Ectodermal cell (in vitro differentiated cells): Measurements from ENCODE around the gene ACTR3. TPM values are rescaled to one million over a fixed set of nuclear protein-coding genes. Genes with fewer than 3 reads are reported as not detected.
A peak's percentile ranks its signal among the peaks of the same experiment; 100 is the strongest.
"Not testable (repeated sequence)": the region's sequence is repeated elsewhere in the genome, so short reads cannot be mapped to it uniquely, and the experiment has no call there.

Experiments used
- H3K27ac ChIP-seq: 2 replicates; pipeline ENCODE4 v1.7.0; 2013; ENCODE audit warnings: mild to moderate bottlenecking, low read depth, low read length; ENCODE audit not compliant: insufficient read depth, poor library complexity, severe bottlenecking
- H3K27me3 ChIP-seq: 2 replicates; pipeline ENCODE4 v1.7.0; 2013; ENCODE audit warnings: mild to moderate bottlenecking, low read length; ENCODE audit not compliant: insufficient read depth, control insufficient read depth, poor library complexity, severe bottlenecking
- H3K36me3 ChIP-seq: one replicate; pipeline ENCODE4 v1.7.0; 2013; ENCODE audit warnings: low read length; ENCODE audit not compliant: control insufficient read depth, insufficient read depth
- H3K4me1 ChIP-seq: one replicate; pipeline ENCODE4 v1.7.0; 2013; ENCODE audit warnings: low read length; ENCODE audit not compliant: control insufficient read depth, insufficient read depth
- H3K4me3 ChIP-seq: 2 replicates; pipeline ENCODE4 v1.7.0; 2013; ENCODE audit warnings: low read depth, low read length, control low read depth; ENCODE audit not compliant: insufficient read depth
- H3K9me3 ChIP-seq: 2 replicates; pipeline ENCODE4 v1.7.0; 2013; ENCODE audit warnings: mild to moderate bottlenecking, low read length, moderate library complexity; ENCODE audit not compliant: control insufficient read depth
- WGBS, 2 experiments: methylation state at CpG; one replicate each; pipeline ENCODE4 v1.1.7; 2013; ENCODE audit warnings: missing lambda C conversion rate in 2 of 2; 5-methylcytosine and 5-hydroxymethylcytosine counted together
- polyA plus RNA-seq, 4 experiments: library from polyadenylated mRNA; stranded (reverse); fragments of 50-300 nt; gene quantifications; one replicate each; pipeline ENCODE4 v1.2.3, GENCODE V29; 2013

The ACTR3 gene
- polyA plus RNA-seq (2013, experiment 1 of 4) = 123 TPM
- polyA plus RNA-seq (2013, experiment 2 of 4) = 129 TPM
- polyA plus RNA-seq (2013, experiment 3 of 4) = 75.9 TPM
- polyA plus RNA-seq (2013, experiment 4 of 4) = 84.9 TPM

DNA sequence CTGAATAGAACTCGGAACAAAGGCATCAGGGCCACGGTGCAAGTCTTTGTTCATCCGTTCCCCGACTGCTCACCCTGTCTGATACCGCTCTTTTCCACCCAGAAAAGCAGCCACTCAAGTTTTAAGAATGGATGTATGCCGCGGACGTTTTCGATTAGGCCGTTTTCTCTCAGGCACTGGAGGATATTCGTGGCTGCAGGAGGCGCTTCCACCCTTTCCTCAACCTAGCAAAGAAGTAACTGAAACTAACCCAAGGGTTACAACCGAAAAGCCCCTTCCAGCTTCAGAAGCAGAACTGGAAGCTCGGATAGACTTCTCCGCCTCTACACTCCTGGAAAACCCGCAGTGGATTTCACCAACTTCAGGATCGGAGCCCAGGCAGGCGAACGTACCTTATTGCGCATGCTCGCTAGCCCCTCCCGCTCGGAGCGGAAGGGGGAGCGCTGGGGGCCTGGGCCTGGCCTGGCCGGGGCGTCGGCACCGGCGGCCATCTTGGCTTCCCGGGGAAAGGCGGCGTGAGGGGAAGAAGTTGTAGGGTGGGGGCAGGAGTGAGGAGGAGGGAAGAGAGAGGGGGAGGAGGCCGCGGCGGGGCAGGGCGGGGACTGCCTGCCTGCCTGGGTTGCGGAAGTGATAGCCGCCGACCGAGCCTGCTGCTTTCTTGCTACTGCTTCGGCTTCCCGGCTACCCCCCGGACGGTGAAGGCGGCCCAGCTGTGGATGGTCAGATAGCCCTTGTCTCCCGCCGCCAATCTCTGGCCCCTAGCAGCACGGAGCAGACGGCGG is at the start of gene ACTR3:
Gene ACTR3 (plus strand): TSS at position 619 of the 782 bp plus-strand sequence. CDS start 191 bp downstream, outside the sequence.
- Histone ChIP-seq H3K9me3 (no peaks in the 10 kb centered on the region), H3K4me3 (peak within 1 kb of the TSS; percentile 63), H3K27me3 (no peaks in the 10 kb centered on the region), H3K27ac (peak within 1 kb of the TSS; percentile 100), H3K36me3 (no peaks in the 10 kb centered on the region), H3K4me1 (peaks cover 12% of the 10 kb centered on the region)
- WGBS, 2 experiments = 0% methylated on average over 51 of the region's 51 CpGs

DNA sequence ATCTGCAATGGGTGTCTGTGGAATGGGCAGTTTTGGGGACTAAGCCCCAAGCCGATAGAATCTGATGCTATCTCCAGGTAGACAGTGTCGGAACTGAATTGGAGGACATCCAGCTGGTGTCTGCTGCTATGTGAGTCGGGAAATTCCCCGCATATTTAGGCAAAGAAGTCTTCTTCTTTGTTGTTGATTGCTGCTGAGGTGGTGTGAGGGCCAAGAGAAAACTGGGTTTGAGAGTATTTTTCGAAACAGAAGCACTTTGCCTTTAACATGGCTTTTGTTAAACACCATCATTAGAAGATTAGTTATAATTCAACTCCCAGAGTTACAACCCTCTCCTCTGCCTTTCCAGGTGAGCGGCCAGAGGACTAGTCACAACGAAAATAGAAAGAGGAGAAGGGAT is 49.4 kb upstream of the ACTR3 start:
- WGBS, 2 experiments = 77 to 85% methylated on average over 7 of the region's 7 CpGs
- Histone ChIP-seq H3K36me3 (no peaks in the 10 kb centered on the region), H3K27me3 (no peaks in the 10 kb centered on the region), H3K4me1 (no peaks in the 10 kb centered on the region), H3K27ac (no peak overlapping the region), H3K4me3 (no peak overlapping the region), H3K9me3 (no peaks in the 10 kb centered on the region)

DNA sequence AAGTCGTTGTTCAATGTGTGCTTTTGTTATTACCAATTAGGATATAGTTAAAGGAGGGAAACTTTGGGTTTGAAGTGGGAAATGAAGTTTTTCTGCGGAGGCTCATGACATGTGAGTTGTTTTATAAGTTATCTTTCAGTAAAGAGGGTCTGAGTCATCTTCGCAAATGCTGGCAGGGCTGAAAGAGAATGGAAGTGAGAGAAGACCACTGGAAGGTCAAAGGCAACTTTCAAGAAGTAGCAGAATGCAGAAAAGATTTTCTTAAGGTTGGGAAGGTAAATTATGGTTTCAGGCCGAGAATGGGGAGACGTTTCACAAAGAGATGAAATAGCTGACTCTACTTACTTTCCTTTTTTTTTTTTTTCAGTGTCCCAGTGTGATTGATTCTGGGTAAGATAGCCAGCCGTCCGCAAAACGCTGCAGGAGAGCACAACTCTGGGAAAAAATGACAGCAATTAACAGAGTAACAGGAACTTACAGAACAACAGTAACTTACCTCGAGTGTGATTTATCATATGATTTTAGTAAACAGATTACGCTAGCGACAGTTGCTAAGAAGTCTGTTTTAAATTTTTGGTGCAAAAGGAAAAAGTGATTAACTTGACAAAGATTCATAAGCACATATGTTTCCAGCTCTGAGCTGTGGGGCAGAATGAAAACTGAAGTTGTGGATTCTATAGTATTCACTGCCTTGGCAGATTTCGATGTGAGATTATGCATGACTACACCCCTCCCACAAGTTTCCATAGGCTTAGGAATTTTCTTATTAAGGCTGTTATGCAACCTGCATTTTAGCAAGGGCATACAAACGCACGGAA is 46.8 kb upstream of the ACTR3 start:
- WGBS, 2 experiments = 90% methylated on average over 14 of the region's 14 CpGs
- H3K4me3 ChIP-seq = no peak overlapping the region

DNA sequence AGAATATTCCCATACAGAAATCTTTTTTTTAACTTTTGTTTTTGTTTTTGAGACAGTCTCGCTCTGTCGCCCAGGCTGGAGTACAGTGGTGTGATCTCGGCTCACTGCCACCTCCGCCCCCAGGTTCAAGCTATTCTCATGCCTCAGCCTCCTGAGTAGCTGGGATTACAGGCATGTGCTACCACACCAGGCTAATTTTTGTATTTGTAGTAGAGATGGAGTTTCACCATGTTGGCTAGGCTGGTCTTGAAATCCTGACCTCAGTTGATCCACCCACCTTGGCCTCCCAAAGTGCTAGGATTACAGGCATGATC is 46.2 kb upstream of the ACTR3 start:
- 90 to 97% methylated on average over 4 of the region's 4 CpGs for WGBS, 2 experiments

More for the DNA sequence above, 46.8 kb upstream of the ACTR3 start:
- no peaks in the 10 kb centered on the region for H3K4me1 ChIP-seq
- no peaks in the 10 kb centered on the region for H3K27me3 ChIP-seq
- no peak overlapping the region for H3K27ac ChIP-seq
- H3K9me3 ChIP-seq = no peaks in the 10 kb centered on the region
- H3K36me3 ChIP-seq = no peaks in the 10 kb centered on the region

DNA sequence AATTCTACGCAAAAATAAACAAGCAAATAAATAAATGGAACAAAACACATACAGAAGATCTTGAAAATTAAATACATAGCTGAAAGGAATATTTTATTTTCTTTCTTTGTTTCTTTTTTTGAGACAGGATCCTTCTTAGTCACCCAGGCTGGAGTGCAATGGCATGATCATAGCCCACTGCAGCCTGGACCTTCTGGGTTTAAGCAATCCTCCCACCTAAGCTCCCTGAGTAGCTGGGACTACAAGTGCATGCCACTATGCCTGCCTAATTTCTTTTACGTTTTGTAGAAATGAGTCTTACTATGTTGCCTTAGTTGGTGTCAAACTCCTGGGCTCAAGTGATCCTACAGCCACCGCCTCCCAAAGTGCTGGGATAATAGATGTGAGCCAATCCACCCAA is 44.6 kb upstream of the ACTR3 start:
- WGBS, 2 experiments = 62 to 85% methylated on average over 1 to 3 of the region's 3 CpGs
- no peaks in the 10 kb centered on the region for H3K36me3 ChIP-seq
- H3K4me3 ChIP-seq = no peak overlapping the region

More for the DNA sequence above, 46.2 kb upstream of the ACTR3 start:
- not testable (repeated sequence) for H3K4me1 ChIP-seq, H3K4me3 ChIP-seq, H3K9me3 ChIP-seq, H3K36me3 ChIP-seq, H3K27me3 ChIP-seq, H3K27ac ChIP-seq

DNA sequence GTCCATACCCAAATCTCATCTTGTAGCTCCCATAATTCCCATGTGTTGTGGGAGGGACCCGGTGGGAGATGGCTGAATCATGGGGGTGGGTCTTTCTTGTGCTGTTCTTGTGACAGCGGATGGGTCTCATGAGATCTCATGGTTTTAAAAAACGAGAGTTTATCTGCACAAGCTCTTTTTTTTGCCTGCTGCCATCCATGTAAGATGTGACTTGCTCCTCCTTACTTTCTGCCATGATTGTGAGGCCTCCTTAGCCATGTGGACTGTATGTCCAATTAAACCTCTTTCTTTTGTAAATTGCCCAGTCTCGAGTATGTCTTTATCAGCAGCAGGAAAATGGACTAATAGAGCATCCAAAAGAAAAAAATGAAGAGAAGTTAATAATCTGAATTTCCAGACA is 44.1 kb upstream of the ACTR3 start:
- H3K4me3 ChIP-seq, H3K27ac ChIP-seq, H3K36me3 ChIP-seq, H3K4me1 ChIP-seq, H3K27me3 ChIP-seq, H3K9me3 ChIP-seq: not testable (repeated sequence)
- WGBS, 2 experiments = 91 to 93% methylated on average over 4 of the region's 4 CpGs

More for the DNA sequence above, 44.6 kb upstream of the ACTR3 start:
- no peaks in the 10 kb centered on the region for H3K9me3 ChIP-seq
- H3K4me1 ChIP-seq = no peaks in the 10 kb centered on the region
- H3K27ac ChIP-seq = no peak overlapping the region
- H3K27me3 ChIP-seq = no peaks in the 10 kb centered on the region

DNA sequence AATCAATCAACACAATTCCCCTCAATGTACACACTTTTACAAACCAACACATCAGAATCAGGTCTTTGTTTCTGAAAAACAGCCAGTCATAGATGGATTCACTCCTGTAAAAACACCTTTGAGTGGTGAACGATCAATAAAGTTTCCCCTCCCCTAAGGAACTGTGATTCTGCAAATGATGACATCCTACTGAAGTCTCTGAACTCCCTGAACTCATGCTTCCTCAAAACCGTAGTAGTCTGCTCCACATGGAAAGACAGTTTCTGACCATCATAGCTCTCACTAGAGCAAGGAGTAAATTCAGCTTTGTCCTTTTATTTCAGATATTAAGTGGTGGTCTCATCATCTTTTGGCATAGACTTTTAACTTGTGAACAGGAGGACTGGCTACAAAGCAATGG is 43.5 kb upstream of the ACTR3 start:
- Histone ChIP-seq H3K9me3 (no peaks in the 10 kb centered on the region), H3K27me3 (no peaks in the 10 kb centered on the region), H3K4me1 (no peaks in the 10 kb centered on the region), H3K27ac (no peak overlapping the region), H3K4me3 (no peak overlapping the region), H3K36me3 (no peaks in the 10 kb centered on the region)
- WGBS, 2 experiments = 91 to 94% methylated on average over 2 of the region's 2 CpGs

DNA sequence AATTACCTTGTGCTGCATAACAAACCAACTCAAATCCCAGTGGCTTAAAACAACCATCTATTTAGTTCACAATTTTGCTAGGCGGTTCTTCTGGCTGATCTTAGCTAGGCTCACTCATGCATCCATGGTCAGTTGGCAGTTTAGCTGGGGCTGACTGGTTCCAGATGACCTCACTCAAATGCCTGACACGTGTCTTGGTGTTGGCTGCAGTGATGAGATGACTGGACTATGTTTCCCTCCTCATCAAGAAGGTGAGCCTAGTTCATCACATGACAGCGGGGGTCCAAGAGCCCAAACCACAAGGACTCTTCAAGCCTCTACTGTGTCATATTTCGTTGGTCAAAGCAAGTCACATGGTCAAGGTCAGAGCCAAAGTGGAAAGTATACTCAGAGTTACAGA is 42.7 kb upstream of the ACTR3 start:
- no peaks in the 10 kb centered on the region for H3K36me3 ChIP-seq
- no peaks in the 10 kb centered on the region for H3K4me1 ChIP-seq
- H3K9me3 ChIP-seq = no peaks in the 10 kb centered on the region
- no peak overlapping the region for H3K27ac ChIP-seq
- 92 to 93% methylated on average over 4 of the region's 4 CpGs for WGBS, 2 experiments
- no peak overlapping the region for H3K4me3 ChIP-seq
- H3K27me3 ChIP-seq = no peaks in the 10 kb centered on the region

DNA sequence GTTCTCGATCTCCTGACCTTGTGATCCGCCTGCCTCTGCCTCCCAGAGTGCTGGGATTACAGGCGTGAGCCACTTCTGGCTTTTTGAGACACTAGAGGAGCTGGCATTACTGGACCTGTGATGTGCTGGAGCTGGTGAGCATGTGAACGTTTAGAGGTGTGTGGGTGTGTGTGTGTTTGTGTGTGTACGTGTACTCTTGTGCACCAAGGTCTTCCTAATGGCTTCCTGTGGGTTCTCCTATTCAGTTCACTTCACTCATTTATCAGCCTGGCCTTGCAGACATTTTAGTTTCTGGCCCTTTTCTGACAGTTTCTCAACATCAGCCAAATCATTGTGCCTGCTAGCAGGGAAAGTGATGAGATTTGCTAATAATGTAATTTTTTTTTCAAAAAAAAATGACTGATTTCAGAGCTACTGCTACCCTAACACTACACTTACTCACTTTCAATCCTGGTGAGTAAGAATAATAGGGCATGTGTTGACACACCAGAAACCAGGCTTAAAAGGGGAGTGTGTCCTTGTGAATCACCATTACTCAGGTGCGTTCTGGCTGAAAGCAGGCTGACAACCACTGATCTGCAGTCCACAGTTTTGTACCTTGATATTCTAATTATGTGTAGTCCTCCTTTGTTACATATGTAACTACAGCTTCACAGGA is 41.0 kb upstream of the ACTR3 start:
- no peaks in the 10 kb centered on the region for H3K27me3 ChIP-seq
- no peaks in the 10 kb centered on the region for H3K4me1 ChIP-seq
- 84 to 91% methylated on average over 6 of the region's 6 CpGs for WGBS, 2 experiments
- H3K9me3 ChIP-seq = no peaks in the 10 kb centered on the region
- H3K4me3 ChIP-seq = no peak overlapping the region
- no peaks in the 10 kb centered on the region for H3K36me3 ChIP-seq
- no peak overlapping the region for H3K27ac ChIP-seq

DNA sequence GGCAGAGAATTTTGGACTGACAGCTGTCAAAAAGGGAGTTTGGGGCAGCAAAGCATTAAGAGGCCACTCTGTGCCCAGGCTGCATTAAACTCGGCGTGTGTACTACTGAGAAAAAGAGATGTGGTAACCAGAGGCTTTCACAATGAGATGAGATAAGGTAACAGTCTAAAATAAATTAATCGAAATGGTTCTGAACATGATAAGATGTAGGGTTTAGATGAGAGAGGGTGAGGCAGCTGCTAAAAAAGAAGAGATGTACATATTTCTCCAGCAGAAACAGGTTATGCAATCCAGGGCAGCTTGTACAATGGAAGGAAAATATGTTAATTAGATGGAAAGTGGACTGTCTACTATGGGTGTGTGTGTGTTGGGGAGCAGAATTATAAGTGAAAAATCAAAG is 39.2 kb upstream of the ACTR3 start:
- Histone ChIP-seq H3K4me1 (no peaks in the 10 kb centered on the region), H3K27me3 (no peaks in the 10 kb centered on the region), H3K4me3 (no peak overlapping the region), H3K27ac (no peak overlapping the region), H3K36me3 (no peaks in the 10 kb centered on the region), H3K9me3 (no peaks in the 10 kb centered on the region)
- WGBS, 2 experiments = 94% methylated on average over 3 of the region's 3 CpGs
